AG09309 (cell line): Measurements from ENCODE around the gene PARD3B.

Source experiments
- DNase-seq: peaks from one replicate; pipeline ENCODE4 v3.0.0-alpha.2; 2010; ENCODE audit warnings: low read depth
- H3K4me3 ChIP-seq: 2 replicates; pipeline ENCODE4 v1.5.1; 2011; ENCODE audit warnings: mild to moderate bottlenecking, low read depth, low read length, moderate library complexity; ENCODE audit not compliant: control insufficient read depth
- TF ChIP-seq, protein P1 (sequence below): IDR thresholded peaks from 2 replicates; pipeline ENCODE4 v1.5.1; 2011; ENCODE audit warnings: mild to moderate bottlenecking, low read depth, low read length, inconsistent platforms; ENCODE audit not compliant: insufficient read depth, control insufficient read depth; ENCODE audit errors: missing control alignments

PARD3B gene

DNA sequence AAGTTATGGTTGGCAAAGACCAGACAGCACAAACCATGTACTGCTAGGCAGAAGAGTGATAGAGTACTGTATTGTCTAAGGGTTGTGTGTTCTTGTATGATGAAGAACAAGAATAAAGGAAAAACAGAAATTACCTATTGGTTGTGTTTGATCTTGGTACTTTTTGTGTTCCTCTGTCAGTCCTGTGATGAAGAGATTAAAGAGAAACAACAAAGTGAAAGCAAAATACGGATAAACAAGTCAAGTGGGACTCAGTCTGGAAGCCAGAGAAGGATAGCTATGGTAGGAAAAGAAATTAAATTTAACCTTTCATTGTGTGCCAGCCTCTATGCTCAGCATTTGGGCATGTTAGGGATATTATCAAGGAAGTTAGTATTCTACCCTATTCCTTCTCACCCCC is 413.1 kb downstream of the PARD3B start:
- no peak for DNase-seq
- H3K4me3 ChIP-seq: no peak overlapping the region
- TF ChIP-seq, protein P1, sequence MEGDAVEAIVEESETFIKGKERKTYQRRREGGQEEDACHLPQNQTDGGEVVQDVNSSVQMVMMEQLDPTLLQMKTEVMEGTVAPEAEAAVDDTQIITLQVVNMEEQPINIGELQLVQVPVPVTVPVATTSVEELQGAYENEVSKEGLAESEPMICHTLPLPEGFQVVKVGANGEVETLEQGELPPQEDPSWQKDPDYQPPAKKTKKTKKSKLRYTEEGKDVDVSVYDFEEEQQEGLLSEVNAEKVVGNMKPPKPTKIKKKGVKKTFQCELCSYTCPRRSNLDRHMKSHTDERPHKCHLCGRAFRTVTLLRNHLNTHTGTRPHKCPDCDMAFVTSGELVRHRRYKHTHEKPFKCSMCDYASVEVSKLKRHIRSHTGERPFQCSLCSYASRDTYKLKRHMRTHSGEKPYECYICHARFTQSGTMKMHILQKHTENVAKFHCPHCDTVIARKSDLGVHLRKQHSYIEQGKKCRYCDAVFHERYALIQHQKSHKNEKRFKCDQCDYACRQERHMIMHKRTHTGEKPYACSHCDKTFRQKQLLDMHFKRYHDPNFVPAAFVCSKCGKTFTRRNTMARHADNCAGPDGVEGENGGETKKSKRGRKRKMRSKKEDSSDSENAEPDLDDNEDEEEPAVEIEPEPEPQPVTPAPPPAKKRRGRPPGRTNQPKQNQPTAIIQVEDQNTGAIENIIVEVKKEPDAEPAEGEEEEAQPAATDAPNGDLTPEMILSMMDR: no peak

DNA sequence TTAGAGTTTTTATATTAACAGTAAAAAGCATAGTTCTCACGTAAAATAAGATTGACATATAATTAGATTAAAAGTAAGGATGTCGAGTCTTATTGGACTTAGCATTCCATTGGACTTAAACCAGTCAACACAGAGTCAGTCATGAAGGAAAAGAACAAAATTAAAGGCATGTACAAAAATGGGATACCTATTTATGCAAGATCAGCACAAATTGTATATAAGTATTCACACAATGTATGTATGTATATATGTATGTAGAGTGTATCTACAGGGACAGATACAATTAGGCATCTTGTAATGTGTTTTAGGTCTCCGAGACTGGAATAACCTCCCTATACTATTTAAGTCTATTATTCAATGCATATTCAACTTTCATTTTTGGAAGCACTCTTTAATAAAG is 419.1 kb downstream of the PARD3B start:
- DNase-seq: no peak
- TF ChIP-seq, protein P1: no peak
- H3K4me3 ChIP-seq: no peak overlapping the region

DNA sequence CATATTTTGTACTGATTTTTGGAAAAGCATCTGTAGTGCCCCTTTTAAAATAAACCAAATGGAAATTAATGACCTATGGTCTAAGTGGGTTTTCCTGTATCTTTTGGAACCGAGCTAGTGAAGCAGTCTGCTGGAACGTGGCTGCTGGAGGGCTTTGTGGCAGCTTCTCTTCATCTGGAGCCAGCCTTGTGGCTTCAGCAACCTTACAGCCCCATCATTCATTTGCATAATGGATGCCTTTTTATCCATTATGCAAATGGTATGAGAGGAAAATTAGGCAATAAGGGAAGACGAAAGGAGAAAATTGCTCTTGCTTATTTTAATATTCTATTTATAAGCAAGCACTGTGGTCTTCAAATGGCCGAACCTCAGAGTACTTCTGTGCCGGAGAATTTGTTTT is 421.0 kb downstream of the PARD3B start:
- DNase-seq: no peak
- TF ChIP-seq, protein P1: no peak
- no peak overlapping the region for H3K4me3 ChIP-seq

DNA sequence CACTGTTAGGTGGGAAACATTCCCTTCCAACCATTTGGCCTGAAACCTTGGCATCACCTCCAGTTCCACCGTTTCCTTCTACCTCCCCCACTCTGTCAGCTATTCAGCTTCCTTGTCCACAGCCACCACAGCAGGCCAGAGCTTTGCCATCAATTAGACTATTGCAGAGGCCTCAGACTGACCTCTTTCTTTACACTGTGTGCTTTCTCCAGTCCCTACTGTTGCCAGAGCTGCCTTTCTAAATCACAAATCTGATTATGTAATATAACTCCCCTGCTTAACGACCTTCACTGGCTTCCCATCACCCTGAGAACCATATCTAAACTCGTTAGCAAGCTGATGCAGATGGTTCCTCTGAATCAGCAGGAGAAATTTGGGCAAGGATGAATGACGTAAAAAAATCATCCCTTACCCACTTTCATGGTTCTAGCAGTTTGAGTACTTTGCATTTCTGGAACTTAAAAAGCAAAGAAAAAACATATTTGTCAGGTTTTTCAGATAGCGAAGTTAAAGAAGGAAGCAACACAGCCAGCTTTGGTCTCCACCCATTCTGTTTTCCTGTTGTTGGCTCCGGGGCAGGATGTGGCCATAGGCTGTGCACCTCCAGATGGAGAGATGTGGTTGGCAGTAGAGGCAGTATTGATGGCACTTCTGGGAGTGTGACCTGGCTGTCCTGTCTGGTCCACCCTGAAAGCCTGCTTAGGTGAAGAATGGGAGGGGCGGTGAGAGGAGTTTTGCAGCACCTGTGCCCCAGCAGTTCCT is 422.1 kb downstream of the PARD3B start:
- TF ChIP-seq, protein P1: no peak

DNA sequence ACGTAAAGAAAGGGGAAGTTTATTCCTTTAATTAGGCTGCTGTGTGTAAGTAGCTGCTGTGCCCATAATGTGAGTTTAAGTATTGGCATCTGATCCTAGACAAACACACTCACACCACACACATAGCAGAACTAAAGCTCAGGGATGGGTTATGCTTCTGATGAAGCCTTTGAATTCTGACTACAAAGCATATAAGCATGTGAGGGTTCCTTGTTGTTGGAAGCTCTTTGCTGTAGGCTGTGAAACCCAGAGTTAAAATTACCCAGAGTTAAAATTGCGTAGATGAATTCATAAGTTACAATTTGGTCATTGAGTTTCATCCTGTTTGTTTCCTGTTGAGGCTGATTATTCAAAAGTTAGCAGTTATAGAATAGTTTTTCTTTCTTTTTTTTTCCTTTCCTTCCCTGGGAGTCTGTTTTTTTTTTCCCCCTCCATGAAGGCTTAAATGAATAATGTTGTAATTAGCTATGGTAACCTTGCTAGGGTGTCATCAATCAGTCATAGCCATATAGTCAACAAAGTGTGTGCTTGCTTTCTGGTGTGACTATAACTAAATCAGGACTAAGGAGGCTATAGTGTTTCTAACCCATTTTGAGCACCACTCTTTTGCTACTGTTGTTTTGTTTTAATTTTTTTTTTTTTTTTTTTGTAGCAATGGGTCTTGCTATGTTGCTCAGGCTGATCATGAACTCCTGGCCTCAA is 426.1 kb downstream of the PARD3B start:
- TF ChIP-seq, protein P1: no peak
- DNase-seq: no peak
- H3K4me3 ChIP-seq: no peak overlapping the region

More for the DNA sequence above, 422.1 kb downstream of the PARD3B start:
- DNase-seq: no peak
- no peak overlapping the region for H3K4me3 ChIP-seq

DNA sequence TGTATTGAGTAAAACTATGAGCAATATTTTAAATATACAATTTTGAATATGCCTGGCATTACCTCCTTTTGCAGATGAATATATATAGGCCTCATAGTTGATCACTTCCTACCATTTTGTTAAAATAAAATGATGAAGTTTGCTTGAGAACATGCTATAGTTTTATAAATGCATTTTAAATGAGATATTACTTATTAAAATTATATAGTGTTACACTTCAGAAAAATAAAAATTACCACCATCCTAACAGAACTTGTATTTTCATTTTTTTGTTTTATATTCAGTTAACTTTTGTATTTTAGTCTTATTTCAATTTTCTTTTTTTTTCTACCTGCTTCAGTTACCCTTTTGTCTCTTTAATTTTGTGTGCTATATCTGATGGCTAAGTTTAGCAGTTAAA is 426.9 kb downstream of the PARD3B start:
- no peak overlapping the region for H3K4me3 ChIP-seq
- TF ChIP-seq, protein P1: no peak
- no peak for DNase-seq
